Measurements from ENCODE around the gene F13B.

- TF ChIP-seq POLR2A (IDR thresholded peaks at IDR 0.05) (no peak), EP300 (IDR thresholded peaks at IDR 0.05) (no peak), POLR2AphosphoS5 (IDR thresholded peaks at IDR 0.05) (no peak)
- TF ChIP-seq, protein P1, sequence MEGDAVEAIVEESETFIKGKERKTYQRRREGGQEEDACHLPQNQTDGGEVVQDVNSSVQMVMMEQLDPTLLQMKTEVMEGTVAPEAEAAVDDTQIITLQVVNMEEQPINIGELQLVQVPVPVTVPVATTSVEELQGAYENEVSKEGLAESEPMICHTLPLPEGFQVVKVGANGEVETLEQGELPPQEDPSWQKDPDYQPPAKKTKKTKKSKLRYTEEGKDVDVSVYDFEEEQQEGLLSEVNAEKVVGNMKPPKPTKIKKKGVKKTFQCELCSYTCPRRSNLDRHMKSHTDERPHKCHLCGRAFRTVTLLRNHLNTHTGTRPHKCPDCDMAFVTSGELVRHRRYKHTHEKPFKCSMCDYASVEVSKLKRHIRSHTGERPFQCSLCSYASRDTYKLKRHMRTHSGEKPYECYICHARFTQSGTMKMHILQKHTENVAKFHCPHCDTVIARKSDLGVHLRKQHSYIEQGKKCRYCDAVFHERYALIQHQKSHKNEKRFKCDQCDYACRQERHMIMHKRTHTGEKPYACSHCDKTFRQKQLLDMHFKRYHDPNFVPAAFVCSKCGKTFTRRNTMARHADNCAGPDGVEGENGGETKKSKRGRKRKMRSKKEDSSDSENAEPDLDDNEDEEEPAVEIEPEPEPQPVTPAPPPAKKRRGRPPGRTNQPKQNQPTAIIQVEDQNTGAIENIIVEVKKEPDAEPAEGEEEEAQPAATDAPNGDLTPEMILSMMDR (IDR thresholded peaks at IDR 0.05), result no peak
Observed at GRCh38 chr1:197063212-197063611, 3.8 kb downstream of the F13B start.

Measured in upper lobe of left lung (tissue), 4 donors.